H9 (cell line): ENCODE results near the gene ACOX3. TPM values are rescaled to one million over a fixed set of nuclear protein-coding genes. Genes with fewer than 3 reads are reported as not detected.

Source experiments
- DNase-seq: peaks from one replicate; pipeline ENCODE4 v3.0.0-alpha.2; 2017
- H2AFZ ChIP-seq: one replicate; pipeline ENCODE4 v1.6.1; 2013; ENCODE audit warnings: mild to moderate bottlenecking, low read length, control low read depth, moderate library complexity
- H2AK5ac ChIP-seq: 2 replicates; pipeline ENCODE4 v1.6.1; 2013; ENCODE audit warnings: low read length, control low read depth, mixed read lengths; ENCODE audit not compliant: insufficient read length
- H2BK120ac ChIP-seq: one replicate; pipeline ENCODE4 v1.6.1; 2013; ENCODE audit warnings: low read depth, mild to moderate bottlenecking, low read length, control low read depth, inconsistent platforms; ENCODE audit not compliant: poor library complexity, severe bottlenecking
- H2BK12ac ChIP-seq: 2 replicates; pipeline ENCODE4 v1.6.1; 2013; ENCODE audit warnings: low read length, control low read depth, mixed read lengths, low read depth; ENCODE audit not compliant: insufficient read length
- H2BK15ac ChIP-seq: 2 replicates; pipeline ENCODE4 v1.6.1; 2013; ENCODE audit warnings: low read depth, low read length, control low read depth
- H2BK20ac ChIP-seq: one replicate; pipeline ENCODE4 v1.6.1; 2013; ENCODE audit warnings: low read depth, mild to moderate bottlenecking, low read length, control low read depth, inconsistent platforms; ENCODE audit not compliant: poor library complexity, severe bottlenecking
- H2BK5ac ChIP-seq: 2 replicates; pipeline ENCODE4 v1.6.1; 2013; ENCODE audit warnings: low read length, control low read depth, mixed read lengths; ENCODE audit not compliant: insufficient read length
- H3K14ac ChIP-seq: 2 replicates; pipeline ENCODE4 v1.6.1; 2013; ENCODE audit warnings: low read length, control low read depth; ENCODE audit not compliant: insufficient read depth
- H3K18ac ChIP-seq: 2 replicates; pipeline ENCODE4 v1.6.1; 2013; ENCODE audit warnings: low read depth, mild to moderate bottlenecking, mixed read lengths, low read length, control low read depth; ENCODE audit not compliant: insufficient read length
- H3K23ac ChIP-seq: 2 replicates; pipeline ENCODE4 v1.6.1; 2013; ENCODE audit warnings: low read length, control low read depth, mixed read lengths, low read depth; ENCODE audit not compliant: insufficient read length
- H3K23me2 ChIP-seq: 2 replicates; pipeline ENCODE4 v1.6.1; 2013; ENCODE audit warnings: low read depth, mild to moderate bottlenecking, mixed read lengths, low read length, control low read depth; ENCODE audit not compliant: insufficient read length, poor library complexity, severe bottlenecking
- H3K27ac ChIP-seq: 2 replicates; pipeline ENCODE4 v1.5.1; 2013; ENCODE audit warnings: low read length, control low read depth, mixed read lengths, low read depth; ENCODE audit not compliant: insufficient read length
- H3K27me3 ChIP-seq: 2 replicates; pipeline ENCODE4 v1.6.1; 2013; ENCODE audit warnings: low read length, control low read depth, inconsistent platforms; ENCODE audit not compliant: insufficient read depth
- H3K4ac ChIP-seq: 2 replicates; pipeline ENCODE4 v1.6.1; 2013; ENCODE audit warnings: low read depth, mild to moderate bottlenecking, control low read depth, inconsistent platforms, low read length, moderate library complexity
- H3K4me1 ChIP-seq: 2 replicates; pipeline ENCODE4 v1.6.1; 2013; ENCODE audit warnings: low read length, control low read depth, inconsistent platforms; ENCODE audit not compliant: insufficient read depth
- H3K4me2 ChIP-seq: 2 replicates; pipeline ENCODE4 v1.6.1; 2013; ENCODE audit warnings: low read length, control low read depth, mixed read lengths; ENCODE audit not compliant: insufficient read length, insufficient read depth
- H3K56ac ChIP-seq: 2 replicates; pipeline ENCODE4 v1.6.1; 2013; ENCODE audit warnings: low read depth, mild to moderate bottlenecking, mixed read lengths, low read length, control low read depth; ENCODE audit not compliant: insufficient read length
- H3K79me1 ChIP-seq: 2 replicates; pipeline ENCODE4 v1.6.1; 2013; ENCODE audit warnings: low read depth, mild to moderate bottlenecking, moderate library complexity, low read length, control low read depth, inconsistent platforms; ENCODE audit not compliant: insufficient read depth, poor library complexity, severe bottlenecking
- H3K79me2 ChIP-seq: 2 replicates; pipeline ENCODE4 v1.6.1; 2013; ENCODE audit warnings: low read length, control low read depth, inconsistent platforms; ENCODE audit not compliant: insufficient read depth
- H3K9ac ChIP-seq: 2 replicates; pipeline ENCODE4 v1.6.1; 2013; ENCODE audit warnings: low read length, control low read depth, mixed read lengths; ENCODE audit not compliant: insufficient read length; ENCODE audit errors: extremely low read depth
- H3K9me3 ChIP-seq: one replicate; pipeline ENCODE4 v1.6.1; 2013; ENCODE audit warnings: low read depth, low read length, inconsistent platforms; ENCODE audit not compliant: control insufficient read depth
- H3T11ph ChIP-seq: one replicate; pipeline ENCODE4 v1.6.1; 2013; ENCODE audit warnings: mild to moderate bottlenecking, low read length, control low read depth, inconsistent platforms
- H4K20me1 ChIP-seq: one replicate; pipeline ENCODE4 v1.6.1; 2013; ENCODE audit not compliant: control insufficient read depth, insufficient read length, insufficient read depth
- H4K5ac ChIP-seq: 2 replicates; pipeline ENCODE4 v1.6.1; 2013; ENCODE audit warnings: low read depth, mild to moderate bottlenecking, mixed read lengths, low read length, control low read depth; ENCODE audit not compliant: insufficient read length
- H4K8ac ChIP-seq: replicated peaks from 2 replicates; pipeline ENCODE4 v1.6.1; 2013; ENCODE audit warnings: low read length, control low read depth, mixed read lengths, low read depth; ENCODE audit not compliant: insufficient read length
- H4K91ac ChIP-seq: 2 replicates; pipeline ENCODE4 v1.6.1; 2013; ENCODE audit warnings: low read depth, mild to moderate bottlenecking, moderate library complexity, mixed read lengths, low read length, control low read depth; ENCODE audit not compliant: insufficient read length
- H3K27ac Mint-ChIP-seq, 3 experiments: 2 replicates in 2 of 3; 3 replicates in 1 of 3; pipeline ENCODE4 v1.8.0; 2020 to 2021; ENCODE audit warnings: mixed read lengths in 3 of 3, mild to moderate bottlenecking in 1 of 3, moderate library complexity in 1 of 3
- H3K27me3 Mint-ChIP-seq: 2 replicates; pipeline ENCODE4 v1.8.0; 2021; ENCODE audit warnings: low read depth, mild to moderate bottlenecking, moderate library complexity, mixed read lengths
- H3K36me3 Mint-ChIP-seq, 3 experiments: 2 replicates in 2 of 3; 3 replicates in 1 of 3; pipeline ENCODE4 v1.8.0; 2020 to 2021; ENCODE audit warnings: low read depth in 3 of 3, mixed read lengths in 3 of 3; ENCODE audit not compliant: insufficient read depth in 1 of 3
- H3K4me1 Mint-ChIP-seq, 2 experiments: 2 replicates each; pipeline ENCODE4 v1.8.0; 2020; ENCODE audit warnings: mixed read lengths in 2 of 2
- H3K4me3 Mint-ChIP-seq, 2 experiments: 2 replicates in 1 of 2; 3 replicates in 1 of 2; pipeline ENCODE4 v1.8.0; 2020 to 2021; ENCODE audit warnings: mild to moderate bottlenecking in 2 of 2, mixed read lengths in 2 of 2, moderate library complexity in 1 of 2
- H3K9me3 Mint-ChIP-seq, 2 experiments: 2 replicates in 1 of 2; 3 replicates in 1 of 2; pipeline ENCODE4 v1.8.0; 2020; ENCODE audit warnings: mild to moderate bottlenecking in 2 of 2, mixed read lengths in 2 of 2, moderate library complexity in 1 of 2
- WGBS: extraction: QIAGEN DNeasy Blood & Tissue Kit; methylation state at CpG from one replicate; pipeline ENCODE4 v1.1.7; 2013; ENCODE audit warnings: missing lambda C conversion rate, low lambda C conversion rate, mixed read lengths; ENCODE audit not compliant: insufficient read length; ENCODE audit errors: extremely low coverage; 5-methylcytosine and 5-hydroxymethylcytosine counted together
- total RNA-seq: library from RNA; stranded (reverse); gene quantifications from 2 replicates; pipeline ENCODE4 v1.2.1, GENCODE V29; 2021
- TF ChIP-seq, protein P1 (sequence below): fragments of 200-600 bp; sonication (generic); conservative IDR thresholded peaks from 3 replicates; pipeline ENCODE4 v1.8.0; 2021; ENCODE audit warnings: antibody characterized with exemption, mild to moderate bottlenecking

ACOX3 gene
- total RNA-seq, 1 experiment from 2014 or later: 13.8 TPM

DNA sequence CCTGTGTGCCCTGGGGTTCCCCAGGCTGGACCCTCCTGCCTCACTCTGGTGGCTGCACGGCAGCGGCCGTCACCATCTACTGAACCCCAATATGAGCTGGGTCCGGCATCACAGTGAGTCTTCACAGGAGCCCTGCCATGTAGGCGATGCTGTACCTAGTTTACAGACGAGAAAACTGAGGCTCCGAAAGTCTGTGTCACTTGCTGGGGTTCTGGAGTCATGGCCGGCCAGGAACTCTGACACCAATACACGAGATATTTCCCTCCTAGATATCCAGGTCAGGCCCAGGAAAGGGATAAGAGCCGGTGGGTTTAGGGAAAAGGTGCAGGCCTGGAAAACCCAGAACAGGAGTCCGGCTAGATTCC lies 96.6 kb downstream of the ACOX3 start:
- Mint-ChIP-seq H3K27me3 (peaks cover 30% of the 10 kb centered on the region), H3K4me3 (no peak overlapping the region), H3K27ac (peak overlapping the region in 1 of 3 experiments; percentile 22; a peak in 1 of 7 replicates), H3K9me3 (no peaks in the 10 kb centered on the region), H3K36me3 (no peaks in the 10 kb centered on the region; a peak in 1 of 7 replicates), H3K4me1 (peaks cover 4 to 7% of the 10 kb centered on the region in 2 experiments)
- Histone ChIP-seq H3K27ac (no peak overlapping the region), H3K23me2 (no peaks in the 10 kb centered on the region), H4K5ac (no peak overlapping the region), H3K56ac (no peak overlapping the region), H3K79me2 (no peaks in the 10 kb centered on the region), H3K14ac (no peak overlapping the region), H3K4ac (no peak overlapping the region), H3K27me3 (no peaks in the 10 kb centered on the region), H2BK15ac (no peak overlapping the region), H4K91ac (no peak overlapping the region), H2AFZ (no peak overlapping the region), H3K79me1 (no peaks in the 10 kb centered on the region), H3K4me1 (no peaks in the 10 kb centered on the region), H3K9ac (no peak overlapping the region), H3K23ac (no peak overlapping the region), H3K4me2 (no peak overlapping the region), H2BK5ac (no peak overlapping the region), H4K8ac (no peak overlapping the region), H2BK20ac (no peak overlapping the region), H2BK120ac (no peak overlapping the region), H2AK5ac (no peak overlapping the region), H3T11ph (no peak overlapping the region), H2BK12ac (no peak overlapping the region), H4K20me1 (no peaks in the 10 kb centered on the region), H3K18ac (no peak overlapping the region), H3K9me3 (no peaks in the 10 kb centered on the region)
- WGBS: no CpG with 5 or more reads among the region's 11 CpGs
- DNase-seq: no peak
- TF ChIP-seq, protein P1, sequence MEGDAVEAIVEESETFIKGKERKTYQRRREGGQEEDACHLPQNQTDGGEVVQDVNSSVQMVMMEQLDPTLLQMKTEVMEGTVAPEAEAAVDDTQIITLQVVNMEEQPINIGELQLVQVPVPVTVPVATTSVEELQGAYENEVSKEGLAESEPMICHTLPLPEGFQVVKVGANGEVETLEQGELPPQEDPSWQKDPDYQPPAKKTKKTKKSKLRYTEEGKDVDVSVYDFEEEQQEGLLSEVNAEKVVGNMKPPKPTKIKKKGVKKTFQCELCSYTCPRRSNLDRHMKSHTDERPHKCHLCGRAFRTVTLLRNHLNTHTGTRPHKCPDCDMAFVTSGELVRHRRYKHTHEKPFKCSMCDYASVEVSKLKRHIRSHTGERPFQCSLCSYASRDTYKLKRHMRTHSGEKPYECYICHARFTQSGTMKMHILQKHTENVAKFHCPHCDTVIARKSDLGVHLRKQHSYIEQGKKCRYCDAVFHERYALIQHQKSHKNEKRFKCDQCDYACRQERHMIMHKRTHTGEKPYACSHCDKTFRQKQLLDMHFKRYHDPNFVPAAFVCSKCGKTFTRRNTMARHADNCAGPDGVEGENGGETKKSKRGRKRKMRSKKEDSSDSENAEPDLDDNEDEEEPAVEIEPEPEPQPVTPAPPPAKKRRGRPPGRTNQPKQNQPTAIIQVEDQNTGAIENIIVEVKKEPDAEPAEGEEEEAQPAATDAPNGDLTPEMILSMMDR: no peak
